Choroid plexus epithelial cell (primary cell): ENCODE measurements around the gene C1QL4.

ENCODE experiments used
- DNase-seq: peaks from one replicate; pipeline ENCODE4 v3.0.0-alpha.2; 2010; ENCODE audit warnings: low read depth
- H3K4me3 ChIP-seq: 2 replicates; pipeline ENCODE4 v1.5.1; 2011; ENCODE audit warnings: low read depth, mild to moderate bottlenecking, control low read depth, low read length, moderate library complexity
- CTCF ChIP-seq: conservative IDR thresholded peaks from 2 replicates; pipeline ENCODE4 v1.5.1; 2011; ENCODE audit warnings: low read depth, mild to moderate bottlenecking, control low read depth, inconsistent platforms, low read length, moderate library complexity

Gene C1QL4

DNA sequence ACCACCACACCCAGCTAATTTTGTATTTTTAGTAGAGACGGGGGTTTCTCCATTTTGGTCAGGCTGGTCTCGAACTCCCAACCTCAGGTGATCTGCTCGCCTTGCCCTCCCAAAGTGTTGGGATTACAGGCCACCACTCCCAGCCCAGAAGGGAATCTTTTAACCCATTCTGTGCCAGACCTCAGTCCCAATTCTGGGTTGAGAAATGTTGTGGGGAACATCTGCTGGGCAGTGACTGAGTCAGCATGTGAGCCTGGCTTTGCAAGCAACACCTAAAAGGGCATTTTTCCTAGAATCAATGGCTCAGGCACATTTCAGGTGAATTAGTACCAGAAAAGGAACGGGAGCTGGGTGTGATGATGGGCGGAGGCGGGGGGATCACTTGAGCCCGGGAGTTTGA is 22.7 kb upstream of the C1QL4 start:
- no peak for DNase-seq
- no peak for TF ChIP-seq CTCF
- no peak overlapping the region for H3K4me3 ChIP-seq

- peak; percentile 84 for DNase-seq
- TF ChIP-seq CTCF = peak; percentile 88
- H3K4me3 ChIP-seq = no peak overlapping the region
Observed at GRCh38 chr12:49358483-49359141, 21.6 kb upstream of the C1QL4 start.

DNA sequence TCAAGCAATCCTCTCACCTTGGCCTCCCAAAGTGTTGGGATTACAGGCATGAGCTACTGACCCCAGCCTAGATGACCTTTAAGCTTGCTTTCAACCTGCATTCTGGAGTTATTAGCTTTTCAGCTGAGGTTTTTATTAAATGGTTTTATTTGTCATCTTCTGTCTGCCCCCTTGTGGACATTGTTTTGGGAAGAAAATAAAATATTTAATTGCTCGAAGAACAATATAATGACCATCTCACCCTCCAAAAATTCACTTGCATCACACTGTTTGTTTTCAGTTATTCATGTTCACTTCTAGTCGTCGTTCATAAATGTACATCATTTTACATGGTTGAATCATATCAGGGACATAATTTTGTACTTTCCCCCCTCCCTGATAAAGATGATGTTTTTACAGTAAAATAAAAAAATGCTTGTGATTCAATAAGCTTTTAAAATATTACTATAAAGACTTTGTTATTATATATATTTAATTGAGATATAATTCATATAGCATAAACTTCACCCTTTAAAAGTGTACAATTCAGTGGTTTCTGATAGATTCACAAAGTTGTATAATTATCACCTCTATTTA is 20.2 kb upstream of the C1QL4 start:
- peak; percentile 52 for TF ChIP-seq CTCF

GRCh38 chr12:49355913-49356312 is 18.9 kb upstream of the C1QL4 start:
- no peak for TF ChIP-seq CTCF
- H3K4me3 ChIP-seq = no peak overlapping the region
- DNase-seq = no peak

More for the DNA sequence above, 20.2 kb upstream of the C1QL4 start:
- peak; percentile 76 for DNase-seq
- H3K4me3 ChIP-seq = no peak overlapping the region

- H3K4me3 ChIP-seq = no peak overlapping the region
- no peak for TF ChIP-seq CTCF
- DNase-seq = no peak
Observed at GRCh38 chr12:49352351-49352750, 15.4 kb upstream of the C1QL4 start.

DNA sequence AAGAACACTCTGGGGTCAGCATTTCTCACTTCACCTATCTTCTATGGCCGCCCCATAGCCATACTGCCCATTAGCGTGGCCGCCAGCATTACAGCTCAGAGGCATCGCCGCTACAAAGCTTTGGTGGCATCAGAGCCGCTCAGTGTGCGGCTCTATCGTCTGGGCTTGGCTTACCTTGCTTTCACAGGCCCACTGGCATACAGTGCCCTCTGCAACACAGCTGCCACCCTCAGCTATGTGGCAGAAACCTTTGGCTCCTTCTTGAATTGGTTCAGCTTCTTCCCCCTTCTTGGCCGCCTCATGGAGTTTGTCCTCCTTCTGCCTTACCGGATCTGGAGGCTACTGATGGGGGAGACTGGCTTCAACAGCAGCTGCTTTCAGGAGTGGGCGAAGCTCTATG is 12.3 kb upstream of the C1QL4 start:
- no peak overlapping the region for H3K4me3 ChIP-seq
- DNase-seq = no peak
- TF ChIP-seq CTCF = no peak

DNA sequence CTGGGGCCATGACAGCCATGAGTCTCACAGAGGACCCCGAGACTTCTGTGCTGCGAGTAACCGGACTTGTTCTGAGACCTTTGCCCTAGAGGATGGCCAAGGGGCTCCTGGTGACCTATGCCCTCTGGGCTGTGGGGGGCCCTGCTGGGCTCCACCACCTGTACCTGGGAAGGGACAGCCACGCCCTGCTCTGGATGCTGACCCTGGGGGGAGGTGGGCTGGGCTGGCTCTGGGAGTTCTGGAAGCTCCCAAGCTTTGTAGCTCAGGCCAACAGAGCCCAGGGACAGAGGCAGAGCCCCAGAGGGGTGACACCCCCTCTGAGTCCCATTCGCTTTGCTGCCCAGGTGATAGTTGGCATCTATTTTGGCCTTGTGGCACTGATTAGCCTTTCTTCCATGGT is 11.8 kb upstream of the C1QL4 start:
- H3K4me3 ChIP-seq = no peak overlapping the region
- no peak for TF ChIP-seq CTCF
- no peak for DNase-seq
